ENCODE results near the gene KATNBL1.

Gene KATNBL1

DNA sequence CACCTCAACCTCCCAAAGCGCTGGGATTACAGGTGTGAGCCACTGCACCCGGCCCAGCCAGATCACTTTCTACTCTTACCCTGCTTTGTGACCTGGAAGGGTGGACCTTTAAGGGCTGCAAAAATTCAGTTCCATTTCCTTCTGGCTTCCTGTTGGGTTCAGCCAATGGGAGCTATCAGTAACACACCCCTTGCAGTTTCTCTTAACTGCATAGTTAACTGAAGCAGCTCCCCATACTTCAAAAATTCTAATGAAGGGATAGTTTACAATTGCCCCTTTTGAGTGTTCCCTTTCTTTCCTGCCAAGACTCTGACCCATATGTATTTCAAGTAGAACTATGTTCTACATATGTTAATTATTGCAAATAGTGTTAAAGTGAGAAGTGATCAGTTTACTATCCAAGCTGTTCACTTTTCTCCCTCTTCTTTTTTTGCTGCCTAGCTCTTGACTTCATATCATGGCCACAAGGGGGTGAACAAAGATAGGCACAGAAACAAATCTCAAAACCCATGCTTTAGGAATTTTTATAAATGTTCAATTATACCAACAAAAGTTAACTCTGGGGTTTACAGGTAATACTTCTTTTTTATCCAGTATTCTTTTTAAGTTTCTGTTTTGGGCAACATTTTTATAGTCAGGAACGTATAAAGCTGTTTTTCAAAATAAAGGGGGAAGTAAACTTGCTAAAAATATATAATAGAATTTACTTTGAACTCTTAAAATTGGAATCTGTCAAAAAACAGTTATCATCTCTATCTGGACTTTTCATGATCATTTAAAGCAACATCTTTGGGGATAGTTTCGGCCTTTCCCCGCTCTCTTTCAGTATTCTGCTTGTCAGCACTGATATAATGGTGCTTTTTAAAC, 99.9 kb downstream of the KATNBL1 start:
- no peaks in the 10 kb centered on the region for H3K9me3 Mint-ChIP-seq
- H3K36me3 Mint-ChIP-seq: peaks cover 8% of the 10 kb centered on the region
- peaks cover 13% of the 10 kb centered on the region for H3K27me3 Mint-ChIP-seq
- no peaks in the 10 kb centered on the region for H3K4me1 Mint-ChIP-seq
- ATAC-seq: no peak
- no peak overlapping the region for H3K27ac Mint-ChIP-seq
- H3K4me3 Mint-ChIP-seq: no peak overlapping the region

DNA sequence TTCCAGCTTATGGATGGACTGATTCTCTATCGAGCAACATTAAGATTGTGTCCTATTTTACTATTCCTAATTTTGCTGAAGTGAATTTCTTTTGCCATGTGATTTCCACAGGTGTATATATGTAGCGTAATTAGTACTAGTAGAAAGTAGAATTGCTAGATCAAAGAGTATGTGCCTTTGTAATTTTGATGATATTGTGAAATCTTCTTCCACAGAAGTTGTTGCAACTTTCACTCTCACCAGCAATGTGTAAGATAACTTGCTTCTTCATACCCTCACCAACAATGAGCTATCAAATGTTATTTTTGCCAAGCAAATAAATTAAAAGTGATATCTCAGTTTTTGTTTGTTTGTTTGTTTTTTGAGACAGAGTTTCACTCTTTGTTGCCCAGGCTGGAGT, 102.6 kb downstream of the KATNBL1 start:
- ATAC-seq: no peak
- H3K27ac Mint-ChIP-seq: no peak overlapping the region
- no peak overlapping the region for H3K4me3 Mint-ChIP-seq

DNA sequence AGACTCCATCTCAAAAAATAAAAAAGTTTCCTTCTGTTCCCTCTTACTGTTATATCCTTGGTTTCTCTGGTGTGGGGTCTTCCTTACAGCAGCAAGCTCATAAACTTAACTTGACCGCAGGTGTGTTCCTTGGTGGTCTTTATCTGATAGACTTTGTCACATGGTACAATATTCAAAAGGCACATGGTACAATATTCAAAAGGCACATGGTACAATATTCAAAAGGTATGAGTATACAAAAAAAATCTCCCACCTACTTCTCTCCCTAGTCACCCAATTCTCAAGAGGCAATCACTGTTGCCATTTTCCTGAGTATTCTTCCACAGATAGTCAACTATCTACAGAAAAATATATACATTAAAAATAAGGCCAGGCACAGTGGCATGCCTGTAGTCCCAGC, 103.5 kb downstream of the KATNBL1 start:
- peaks cover 3% of the 10 kb centered on the region for H3K4me1 Mint-ChIP-seq
- H3K27ac Mint-ChIP-seq: no peak overlapping the region
- H3K9me3 Mint-ChIP-seq: no peaks in the 10 kb centered on the region
- peaks cover 20% of the 10 kb centered on the region for H3K36me3 Mint-ChIP-seq
- no peaks in the 10 kb centered on the region for H3K27me3 Mint-ChIP-seq
- no peak for ATAC-seq
- H3K4me3 Mint-ChIP-seq: no peak overlapping the region

More for the DNA sequence above, 102.6 kb downstream of the KATNBL1 start:
- no peaks in the 10 kb centered on the region for H3K27me3 Mint-ChIP-seq
- H3K36me3 Mint-ChIP-seq: peaks cover 20% of the 10 kb centered on the region
- no peaks in the 10 kb centered on the region for H3K9me3 Mint-ChIP-seq
- H3K4me1 Mint-ChIP-seq: no peaks in the 10 kb centered on the region

DNA sequence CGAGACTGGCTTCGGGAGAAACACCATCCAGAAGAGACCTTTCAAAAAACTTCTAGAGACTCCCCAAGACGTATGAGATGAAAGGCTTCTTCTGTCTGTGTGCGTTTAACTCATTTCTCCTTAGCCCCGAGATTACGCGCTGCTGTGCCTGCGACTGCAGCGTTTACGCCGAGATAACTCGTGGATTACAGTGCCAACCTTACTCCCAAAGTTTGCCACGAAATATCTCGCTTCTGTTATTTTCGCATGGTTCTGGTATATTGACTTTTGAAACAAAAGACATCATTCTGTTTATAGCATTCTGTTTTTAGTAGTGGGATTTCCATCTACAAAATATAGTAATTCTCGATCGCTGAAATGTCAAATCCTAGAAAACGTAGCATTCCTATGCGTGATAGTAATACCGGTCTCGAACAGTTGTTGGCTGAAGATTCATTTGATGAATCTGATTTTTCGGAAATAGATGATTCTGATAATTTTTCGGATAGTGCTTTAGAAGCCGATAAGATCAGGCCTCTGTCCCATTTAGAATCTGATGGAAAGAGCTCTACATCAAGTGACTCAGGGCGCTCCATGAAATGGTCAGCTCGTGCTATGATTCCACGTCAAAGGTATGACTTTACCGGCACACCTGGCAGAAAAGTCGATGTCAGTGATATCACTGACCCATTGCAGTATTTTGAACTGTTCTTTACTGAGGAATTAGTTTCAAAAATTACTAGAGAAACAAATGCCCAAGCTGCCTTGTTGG, 107.5 kb downstream of the KATNBL1 start:
- peaks cover 23% of the 10 kb centered on the region for H3K4me1 Mint-ChIP-seq
- H3K4me3 Mint-ChIP-seq: peak overlapping the region; percentile 98
- ATAC-seq: no peak

DNA sequence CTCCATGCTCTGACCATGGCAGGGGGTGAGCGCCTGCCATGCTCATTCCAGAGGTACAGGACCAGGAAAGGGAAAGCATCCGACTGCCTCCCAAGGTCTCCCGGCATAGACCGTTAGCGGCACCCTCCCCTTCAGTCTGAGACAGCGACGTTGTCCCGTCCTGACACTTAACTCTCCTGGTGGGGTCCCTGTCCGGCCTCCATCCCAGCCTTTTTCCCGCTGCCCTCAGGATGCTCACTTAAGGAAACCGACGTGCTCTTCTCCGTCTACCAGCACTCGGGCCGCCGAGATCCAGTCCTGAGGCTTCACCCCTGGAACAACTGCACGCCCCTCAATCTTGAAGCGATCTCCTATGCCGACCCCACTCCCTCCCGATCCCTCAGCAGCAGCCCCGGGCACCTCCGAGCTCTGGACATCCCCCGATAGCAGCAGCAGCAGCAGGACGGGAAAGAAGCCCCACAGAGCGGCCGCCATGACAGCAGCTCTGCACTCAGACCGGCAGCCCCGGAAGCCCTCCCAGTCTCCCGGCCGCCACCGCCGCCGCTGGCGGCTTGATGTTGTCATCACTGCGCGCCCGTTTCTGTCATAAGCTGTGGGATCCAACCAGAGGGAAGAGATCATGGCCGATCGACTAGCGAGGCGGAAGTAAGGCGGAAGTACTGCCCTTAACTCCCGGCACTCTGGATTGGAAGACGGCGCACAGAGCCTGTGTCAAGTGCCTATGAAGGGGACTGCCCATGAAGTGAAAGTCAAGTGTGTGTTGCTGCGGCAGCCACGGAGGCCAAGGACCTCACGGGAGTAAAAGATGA, 108.3 kb downstream of the KATNBL1 start, which contains the start of the genes EMC7 and PGBD4:
Gene EMC7 (minus strand): TSS at position 497 of the 809 bp plus-strand sequence. CDS start 23 bp downstream, at position 474.
Gene PGBD4 (plus strand): TSS at position 718 of the 809 bp plus-strand sequence. CDS start 449 bp downstream, outside the sequence.
- peak within 1 kb of the TSS; percentile 98 for H3K4me3 Mint-ChIP-seq
- H3K36me3 Mint-ChIP-seq: peaks cover 24% of the 10 kb centered on the region
- no peaks in the 10 kb centered on the region for H3K27me3 Mint-ChIP-seq
- peak within 1 kb of the TSS; percentile 98 for H3K27ac Mint-ChIP-seq
- no peaks in the 10 kb centered on the region for H3K9me3 Mint-ChIP-seq
- peak; percentile 100 for ATAC-seq
- H3K4me1 Mint-ChIP-seq: peaks cover 23% of the 10 kb centered on the region

More for the DNA sequence above, 107.5 kb downstream of the KATNBL1 start:
- Mint-ChIP-seq H3K36me3 (peaks cover 25% of the 10 kb centered on the region), H3K9me3 (no peaks in the 10 kb centered on the region), H3K27ac (peak overlapping the region; percentile 98), H3K27me3 (no peaks in the 10 kb centered on the region)

DNA sequence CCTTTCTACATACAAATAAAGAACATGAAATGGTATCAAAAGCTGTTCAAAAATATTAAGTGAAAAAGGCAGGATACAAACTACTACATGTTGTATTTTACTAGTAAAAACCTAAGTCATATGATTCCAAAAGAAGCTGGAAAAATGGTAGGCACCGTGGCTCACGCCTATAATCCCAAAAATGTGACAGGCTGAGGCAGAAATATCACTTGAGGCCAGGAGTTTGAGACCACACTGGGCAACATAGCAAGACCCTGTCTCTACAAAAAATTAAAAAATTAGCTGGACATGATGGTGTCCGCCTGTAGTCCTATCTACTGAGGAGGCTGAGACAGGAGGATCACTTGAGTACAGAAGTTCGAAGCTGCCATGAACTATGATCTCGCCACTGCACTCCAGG, 110.0 kb downstream of the KATNBL1 start:
- Mint-ChIP-seq H3K27me3 (no peaks in the 10 kb centered on the region), H3K4me3 (no peak overlapping the region), H3K9me3 (no peaks in the 10 kb centered on the region), H3K4me1 (peaks cover 23% of the 10 kb centered on the region), H3K27ac (no peak overlapping the region), H3K36me3 (peaks cover 21% of the 10 kb centered on the region)
- no peak for ATAC-seq
